GM19351 (cell line): Measurements from ENCODE around the gene AP4M1.

Experiments used
- ATAC-seq: cut with Tn5 transposase; IDR thresholded peaks from one replicate; pipeline ENCODE4 v1.9.1; 2021; ENCODE audit warnings: mild to moderate bottlenecking, moderate library complexity; ENCODE audit not compliant: unreplicated experiment

The AP4M1 gene, protein sequence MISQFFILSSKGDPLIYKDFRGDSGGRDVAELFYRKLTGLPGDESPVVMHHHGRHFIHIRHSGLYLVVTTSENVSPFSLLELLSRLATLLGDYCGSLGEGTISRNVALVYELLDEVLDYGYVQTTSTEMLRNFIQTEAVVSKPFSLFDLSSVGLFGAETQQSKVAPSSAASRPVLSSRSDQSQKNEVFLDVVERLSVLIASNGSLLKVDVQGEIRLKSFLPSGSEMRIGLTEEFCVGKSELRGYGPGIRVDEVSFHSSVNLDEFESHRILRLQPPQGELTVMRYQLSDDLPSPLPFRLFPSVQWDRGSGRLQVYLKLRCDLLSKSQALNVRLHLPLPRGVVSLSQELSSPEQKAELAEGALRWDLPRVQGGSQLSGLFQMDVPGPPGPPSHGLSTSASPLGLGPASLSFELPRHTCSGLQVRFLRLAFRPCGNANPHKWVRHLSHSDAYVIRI

DNA sequence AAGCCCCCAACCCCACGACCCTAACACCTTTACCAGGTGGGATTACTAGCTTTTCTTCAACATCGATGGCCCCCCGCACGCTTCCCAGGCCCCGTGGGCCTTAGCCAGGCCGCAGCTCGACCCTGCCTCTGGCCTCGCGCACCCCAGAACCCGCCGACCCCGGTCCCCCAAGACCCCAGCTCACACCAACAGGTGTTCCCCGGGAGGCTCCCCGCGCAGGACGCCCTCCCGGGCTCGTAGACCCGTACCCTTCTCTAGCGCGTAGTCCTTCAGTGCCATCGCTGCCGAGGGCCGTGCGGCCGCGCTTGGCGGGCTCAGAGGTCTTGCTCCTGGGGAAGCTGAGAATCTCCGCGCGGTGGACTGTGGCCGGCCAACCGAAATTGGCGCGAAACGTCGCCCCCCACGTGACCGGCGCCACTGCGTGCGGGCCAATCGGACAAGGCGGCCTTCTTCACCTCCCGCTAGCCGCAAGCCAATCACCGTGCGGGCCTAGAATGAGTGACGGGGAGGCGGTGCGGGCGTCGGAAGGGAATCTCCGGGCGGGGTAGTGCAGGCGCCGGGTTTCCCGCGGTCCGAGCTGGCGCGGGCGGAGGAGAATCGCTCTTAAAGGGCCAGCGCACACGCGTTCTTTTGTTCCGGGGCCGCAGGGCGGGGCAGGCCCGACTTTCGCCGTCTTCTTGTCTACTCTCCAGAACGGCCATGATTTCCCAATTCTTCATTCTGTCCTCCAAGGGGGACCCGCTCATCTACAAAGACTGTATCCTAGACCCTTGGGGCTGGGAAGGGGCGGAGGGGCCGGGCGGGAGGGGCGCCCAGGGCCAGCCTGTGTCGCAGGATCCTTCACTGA, at the start of gene AP4M1, which contains the start of gene MCM7:
AP4M1 (plus strand) TSS at position 628 of the 847 bp plus-strand sequence; CDS start at position 700, 72 bp downstream.
MCM7 (minus strand) TSS at position 382 of the 847 bp plus-strand sequence; CDS start at position 279, 103 bp downstream.
- peak; percentile 83 for ATAC-seq

DNA sequence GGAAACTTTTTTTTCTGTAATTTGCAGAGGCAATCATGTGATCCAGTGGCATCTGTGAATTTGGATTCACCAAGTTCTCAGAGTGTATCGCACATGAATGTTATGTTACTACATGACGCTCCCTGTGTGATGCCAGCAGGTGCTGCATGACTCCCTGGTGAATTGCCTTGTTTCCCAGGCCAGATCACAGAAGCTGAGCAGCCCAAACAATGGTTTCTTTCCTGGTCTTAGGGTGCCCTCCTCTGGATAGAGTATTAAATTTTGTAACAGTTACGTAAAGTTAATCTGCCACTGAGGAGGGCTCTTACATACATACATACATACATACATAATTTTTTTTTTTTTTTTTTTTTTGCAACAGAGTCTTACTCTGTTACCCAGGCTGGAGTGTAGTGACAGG, 48.2 kb upstream of the AP4M1 start:
- no peak for ATAC-seq

GRCh38 chr7:100057006-100057405, 44.4 kb upstream of the AP4M1 start:
- ATAC-seq, result no peak

- ATAC-seq, result no peak
These were observed 42.1 kb upstream of the AP4M1 start for GRCh38 chr7:100059251-100059739.

DNA sequence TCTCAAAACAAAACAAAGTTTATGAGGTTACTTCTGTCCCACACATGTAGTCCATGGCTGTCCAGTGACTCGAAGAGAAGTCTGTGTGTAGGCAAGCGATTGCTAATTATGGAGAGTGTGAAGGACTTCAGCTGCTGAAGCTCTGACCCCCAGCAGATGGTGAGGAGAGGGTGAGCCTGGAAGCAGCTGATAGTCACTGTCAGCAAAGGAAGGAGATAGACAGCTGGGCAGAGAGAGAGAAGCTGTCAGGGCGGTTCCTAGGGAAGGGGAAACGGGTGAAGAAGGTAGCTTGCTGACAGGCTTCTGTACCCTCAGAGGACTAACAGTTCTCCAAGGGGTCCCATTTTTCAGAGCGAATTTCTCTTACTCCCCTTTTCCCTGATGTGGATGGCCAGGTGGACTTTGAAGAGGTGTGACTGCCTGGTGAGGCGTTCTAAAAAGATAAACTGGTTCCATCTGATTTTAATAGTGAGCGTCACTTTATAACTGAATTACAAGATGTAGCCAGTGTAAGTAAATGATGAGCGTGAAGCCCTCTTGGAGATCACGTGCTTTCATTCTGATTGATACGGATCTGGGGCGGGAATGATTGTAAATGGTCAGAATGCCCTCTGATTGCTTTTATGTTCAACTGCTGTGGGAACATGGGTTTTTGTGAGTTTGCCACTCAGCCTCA, 39.8 kb upstream of the AP4M1 start:
- ATAC-seq, result no peak

- ATAC-seq, result no peak
These were observed 38.1 kb upstream of the AP4M1 start for GRCh38 chr7:100063376-100063775.

- ATAC-seq, result no peak
These were observed 37.3 kb upstream of the AP4M1 start for GRCh38 chr7:100064162-100064561.

DNA sequence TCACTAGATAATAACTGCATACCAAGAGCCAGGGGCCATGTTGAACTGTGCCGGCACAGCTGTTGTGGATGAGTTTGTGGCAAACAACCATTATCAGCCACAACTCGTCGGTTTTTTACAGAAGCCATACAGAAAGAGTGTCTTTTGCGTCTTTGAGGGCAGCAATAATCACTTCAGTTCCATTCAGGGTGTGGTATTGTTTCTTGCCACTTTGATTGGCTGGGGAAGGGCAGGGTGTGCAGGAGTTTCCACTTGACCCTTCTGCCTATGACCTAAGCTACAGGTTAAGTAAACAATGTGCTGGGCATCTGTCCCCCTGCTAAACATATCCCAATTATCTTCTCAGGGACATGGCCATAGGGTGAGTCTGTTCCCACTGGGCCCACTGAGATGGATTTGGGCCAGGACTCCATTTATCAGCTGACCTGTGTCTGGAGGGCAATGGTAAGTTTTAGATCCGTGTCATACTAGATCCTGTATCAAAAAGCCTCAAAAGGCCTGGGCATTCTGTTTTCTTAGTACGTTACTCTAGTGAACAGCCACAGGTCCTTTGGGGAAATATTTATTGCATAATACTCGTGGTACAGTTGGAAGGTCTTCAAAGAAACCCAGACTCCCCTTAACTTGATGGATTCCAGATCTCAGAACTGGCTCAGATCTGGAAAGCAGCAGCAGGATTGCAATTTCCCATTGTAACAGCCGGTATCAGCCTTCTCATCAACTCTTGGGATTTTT, 35.8 kb upstream of the AP4M1 start:
- no peak for ATAC-seq

GRCh38 chr7:100066953-100067352, 34.5 kb upstream of the AP4M1 start:
- ATAC-seq, result no peak

DNA sequence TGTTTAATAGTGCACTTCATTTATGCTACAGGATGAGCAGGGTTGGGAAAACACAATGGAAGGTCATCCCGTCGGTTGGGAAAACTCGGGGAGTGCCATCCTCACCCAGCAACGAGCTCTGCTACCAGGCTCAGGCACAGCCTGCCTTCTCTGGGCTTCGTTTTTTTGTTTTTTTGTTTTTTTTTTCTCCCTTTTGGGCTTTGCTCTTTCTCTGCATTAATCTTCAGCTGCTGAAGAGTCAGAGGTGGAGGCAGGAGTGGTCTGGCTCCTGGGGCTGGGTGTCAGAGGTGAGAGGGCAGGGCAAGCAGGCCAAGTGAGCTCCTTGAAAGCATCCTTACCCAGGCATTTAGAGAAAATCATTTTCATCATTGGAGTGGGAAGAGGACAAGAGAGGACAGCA, 31.5 kb upstream of the AP4M1 start:
- ATAC-seq, result no peak

GRCh38 chr7:100071018-100071723, 30.3 kb upstream of the AP4M1 start:
- no peak for ATAC-seq

DNA sequence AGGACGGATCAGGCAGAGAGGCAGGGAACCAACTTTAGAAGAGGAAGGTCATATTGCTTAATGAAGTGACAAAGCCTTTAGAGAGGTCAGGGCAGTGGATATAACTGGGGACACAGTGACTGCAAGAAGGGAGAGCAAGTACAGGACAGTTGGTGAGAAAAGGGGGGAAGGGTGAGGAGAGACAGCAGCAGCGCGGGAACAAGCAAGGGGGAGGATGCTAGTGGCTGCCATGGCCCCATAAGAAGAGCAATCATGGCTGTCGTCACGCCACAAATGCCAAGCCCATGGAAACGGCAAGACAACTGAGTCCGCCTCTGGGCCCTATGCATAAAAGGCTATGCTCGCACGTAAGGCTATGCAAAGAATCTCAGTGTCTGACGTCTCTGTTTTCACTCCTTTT, 29.0 kb upstream of the AP4M1 start:
- ATAC-seq, result no peak

- no peak for ATAC-seq
These were observed 26.6 kb upstream of the AP4M1 start for GRCh38 chr7:100074841-100075240.

- ATAC-seq, result no peak
These were observed 26.0 kb upstream of the AP4M1 start for GRCh38 chr7:100075418-100075817.

DNA sequence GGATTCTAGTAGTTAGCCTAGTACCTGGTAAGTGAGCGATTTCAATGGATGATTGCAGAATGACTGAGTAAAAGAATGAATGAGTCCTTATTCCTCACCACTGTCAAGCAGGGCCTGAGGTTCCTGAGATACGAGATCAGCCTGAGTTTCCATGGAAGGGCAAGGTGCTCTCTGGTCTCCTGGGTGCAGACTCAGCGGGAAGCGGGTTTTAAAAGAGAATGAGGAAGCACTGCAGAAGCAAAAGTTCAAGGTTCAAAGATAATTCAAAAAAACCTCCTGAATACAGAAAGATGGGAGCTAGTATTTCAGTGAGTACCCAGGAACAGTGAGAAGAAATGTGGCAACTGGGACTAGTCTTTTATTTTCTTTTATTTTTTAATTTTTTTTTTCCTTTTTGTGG, 24.2 kb upstream of the AP4M1 start:
- no peak for ATAC-seq

- no peak for ATAC-seq
These were observed 22.4 kb upstream of the AP4M1 start for GRCh38 chr7:100079024-100079560.

- no peak for ATAC-seq
These were observed 20.4 kb upstream of the AP4M1 start for GRCh38 chr7:100080907-100081534.

- peak; percentile 82 for ATAC-seq
These were observed 19.8 kb upstream of the AP4M1 start, which contains the start of gene ZNF3 for GRCh38 chr7:100081535-100082102. Gene ZNF3, minus strand, starts transcription at chr7:100081723. Its CDS starts 4,366 bp downstream, at chr7:100077357.
